Gastrocnemius medialis (tissue), 4 donors: ENCODE results near the gene TARS3. TPM values are rescaled to one million over a fixed set of nuclear protein-coding genes. Genes with fewer than 3 reads are reported as not detected.
"Not testable (repeated sequence)": the region's sequence is repeated elsewhere in the genome, so short reads cannot be mapped to it uniquely, and the experiment has no call there.

Experiments
- ATAC-seq, 2 donors: fragments of 150-250 bp; one replicate each; pipeline ENCODE4 v1.9.1; 2016
- DNase-seq, 2 donors: peaks; one replicate each; pipeline ENCODE4 v3.0.0-alpha.2; 2019
- H3K27ac ChIP-seq, 4 donors: fragments of 200-600 bp; sonication (generic); 1 replicate in 1 of 4; 2 replicates in 3 of 4; pipeline ENCODE4 v1.5.1; 2016 to 2018; ENCODE audit warnings: mild to moderate bottlenecking in 2 of 4, moderate library complexity in 1 of 4
- H3K27me3 ChIP-seq, 3 donors: fragments of 200-600 bp; sonication (generic) in 2 of 3; 1 replicate in 1 of 3; 2 replicates in 2 of 3; pipeline versions ENCODE4 v1.5.1 to v1.6.0; 2016 to 2019; ENCODE audit warnings: mild to moderate bottlenecking in 1 of 3, moderate library complexity in 1 of 3
- H3K36me3 ChIP-seq, 2 donors: fragments of 200-600 bp; sonication (generic) in 1 of 2; one replicate each; pipeline ENCODE4 v1.5.1; 2017 to 2018
- H3K4me1 ChIP-seq, 2 donors: fragments of 200-600 bp; sonication (generic) in 1 of 2; one replicate each; pipeline ENCODE4 v1.5.1; 2016 to 2017; ENCODE audit warnings: mild to moderate bottlenecking in 2 of 2
- H3K4me3 ChIP-seq, 4 donors: fragments of 200-600 bp; sonication (generic) in 3 of 4; 1 replicate in 1 of 4; 2 replicates in 3 of 4; pipeline ENCODE4 v1.5.1; 2016 to 2019; ENCODE audit warnings: mild to moderate bottlenecking in 2 of 4
- H3K9me3 ChIP-seq, 3 donors: fragments of 200-600 bp; sonication (generic) in 2 of 3; 1 replicate in 1 of 3; 2 replicates in 2 of 3; pipeline ENCODE4 v1.5.1; 2016 to 2019
- POLR2A ChIP-seq, 2 donors: fragments of 450-650 bp; IDR thresholded peaks; one replicate each; pipeline ENCODE4 v1.6.1; 2017; ENCODE audit warnings: antibody characterized with exemption in 2 of 2, mild to moderate bottlenecking in 2 of 2, moderate library complexity in 2 of 2
- in situ Hi-C, 4 donors: fragments of 200-750 bp; cut with MboI; loops; one replicate each; pipeline versions ENCODE4 v1.15.0 to v1.8.0; 2017; ENCODE audit warnings: low sequenced_read_pairs in 4 of 4
- intact Hi-C: fragments of 100-400 bp; cut with DNase I; formaldehyde crosslinking; loops from one replicate; pipeline ENCODE4 v1.15.1; 2023; ENCODE audit warnings: low total_unique reads
- total RNA-seq, 4 donors: library from RNA; depleted of rRNA; stranded (reverse); fragments of >200 nt; gene quantifications; one replicate each; pipeline versions ENCODE4 v1.1.0 to v1.2.3, GENCODE V29; 2016
- TF ChIP-seq, protein P1 (sequence below), 5 experiments: fragments of 450-650 bp in 3 of 5; fragments of 200-600 bp in 2 of 5; sonication (generic) in 2 of 5; IDR thresholded peaks in 4 of 5; conservative IDR thresholded peaks in 1 of 5; 1 replicate in 4 of 5; 2 replicates in 1 of 5; pipeline ENCODE4 v1.5.1; 2016 to 2019; ENCODE audit warnings: antibody characterized with exemption in 5 of 5, mild to moderate bottlenecking in 3 of 5, moderate library complexity in 3 of 5

TARS3 gene
- total RNA-seq, 4 donors from 2014 or later = 38.3 to 69.9 (median 55.4) TPM

DNA sequence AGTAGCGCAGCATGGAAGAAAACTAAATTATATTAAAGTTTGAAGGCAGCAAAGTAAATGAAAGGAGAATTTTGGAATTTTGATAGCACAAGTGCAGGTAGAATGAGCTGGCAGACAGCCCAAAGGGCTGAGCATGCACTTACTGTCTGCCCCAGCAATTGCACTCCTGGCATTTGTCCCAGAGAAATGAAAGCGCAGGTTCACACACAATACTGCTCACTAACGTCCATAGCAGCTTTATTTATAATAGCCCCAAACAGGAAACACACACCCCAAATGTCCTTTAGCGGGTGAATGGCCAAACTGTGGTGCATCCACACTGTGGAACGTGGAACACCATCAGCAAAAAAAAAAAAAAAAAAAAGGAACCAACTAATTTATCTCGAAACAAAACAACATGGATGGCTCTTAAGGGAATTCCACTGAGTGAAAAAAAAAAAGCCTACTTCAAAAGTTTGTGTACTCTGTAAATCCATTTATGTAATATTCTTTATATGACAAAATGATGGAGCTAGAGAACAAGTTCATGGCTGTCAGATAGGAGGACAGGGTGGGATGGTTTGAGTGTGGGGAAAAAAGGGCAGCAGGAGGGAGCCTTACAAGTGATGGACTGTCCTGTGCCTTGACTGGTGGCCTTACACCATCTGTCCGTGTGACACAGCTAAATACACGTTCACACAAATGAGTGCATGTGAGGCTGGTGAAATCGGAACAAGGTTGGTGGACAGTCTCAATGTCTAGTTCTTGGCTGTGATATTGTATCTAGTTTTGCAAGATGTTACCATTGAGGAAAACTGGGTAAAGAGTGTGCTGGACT lies 66.1 kb downstream of the TARS3 start:
- no peak overlapping the region for H3K4me3 ChIP-seq
- H3K27me3 ChIP-seq = no peaks in the 10 kb centered on the region
- no peak for DNase-seq
- intact Hi-C loops = no loop called here
- peaks cover under 1 to 4% of the 10 kb centered on the region in 2 donors for H3K4me1 ChIP-seq
- no peaks in the 10 kb centered on the region for H3K9me3 ChIP-seq
- peak overlapping the region in 2 of 4 donors; percentile 5 to 41 for H3K27ac ChIP-seq
- H3K36me3 ChIP-seq = peaks cover 0 to 19% of the 10 kb centered on the region in 2 donors
- TF ChIP-seq, protein P1, sequence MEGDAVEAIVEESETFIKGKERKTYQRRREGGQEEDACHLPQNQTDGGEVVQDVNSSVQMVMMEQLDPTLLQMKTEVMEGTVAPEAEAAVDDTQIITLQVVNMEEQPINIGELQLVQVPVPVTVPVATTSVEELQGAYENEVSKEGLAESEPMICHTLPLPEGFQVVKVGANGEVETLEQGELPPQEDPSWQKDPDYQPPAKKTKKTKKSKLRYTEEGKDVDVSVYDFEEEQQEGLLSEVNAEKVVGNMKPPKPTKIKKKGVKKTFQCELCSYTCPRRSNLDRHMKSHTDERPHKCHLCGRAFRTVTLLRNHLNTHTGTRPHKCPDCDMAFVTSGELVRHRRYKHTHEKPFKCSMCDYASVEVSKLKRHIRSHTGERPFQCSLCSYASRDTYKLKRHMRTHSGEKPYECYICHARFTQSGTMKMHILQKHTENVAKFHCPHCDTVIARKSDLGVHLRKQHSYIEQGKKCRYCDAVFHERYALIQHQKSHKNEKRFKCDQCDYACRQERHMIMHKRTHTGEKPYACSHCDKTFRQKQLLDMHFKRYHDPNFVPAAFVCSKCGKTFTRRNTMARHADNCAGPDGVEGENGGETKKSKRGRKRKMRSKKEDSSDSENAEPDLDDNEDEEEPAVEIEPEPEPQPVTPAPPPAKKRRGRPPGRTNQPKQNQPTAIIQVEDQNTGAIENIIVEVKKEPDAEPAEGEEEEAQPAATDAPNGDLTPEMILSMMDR (IDR thresholded peaks at IDR 0.05 in 4 of 5, conservative IDR thresholded peaks at IDR 0.05 in 1 of 5) = no peak
- peak in 1 of 2 donors; percentile 24 for TF ChIP-seq POLR2A (IDR thresholded peaks at IDR 0.05)
- in situ Hi-C loops = no loop called here
- ATAC-seq = peak in 1 of 2 donors; percentile 10

DNA sequence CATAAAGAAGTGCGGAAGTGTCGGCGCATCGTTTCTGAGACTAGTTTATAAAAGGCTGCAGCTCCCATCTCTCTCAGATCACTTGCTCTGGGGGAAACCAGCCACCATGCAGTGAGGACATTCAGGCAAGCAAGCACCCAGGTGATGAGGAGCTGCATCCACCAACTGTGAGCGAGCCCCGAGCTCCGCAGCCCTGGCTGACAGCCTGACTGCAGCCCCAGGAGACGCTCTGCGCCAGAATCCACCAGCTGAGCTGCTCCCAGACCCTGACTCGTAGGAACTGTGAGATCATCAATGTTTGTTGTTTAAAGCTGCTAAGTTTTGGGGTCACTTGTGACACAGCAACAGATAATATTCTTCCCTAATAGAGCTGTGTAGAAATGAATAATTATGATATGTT lies 67.1 kb downstream of the TARS3 start:
- Histone ChIP-seq H3K27ac (no peak overlapping the region), H3K4me1 (peaks cover 3 to 9% of the 10 kb centered on the region in 2 donors), H3K27me3 (no peaks in the 10 kb centered on the region), H3K4me3 (no peak overlapping the region), H3K36me3 (peaks cover 0 to 19% of the 10 kb centered on the region in 2 donors), H3K9me3 (no peaks in the 10 kb centered on the region)
- no peak for TF ChIP-seq POLR2A (IDR thresholded peaks at IDR 0.05)
- TF ChIP-seq, protein P1 (IDR thresholded peaks at IDR 0.05 in 4 of 5, conservative IDR thresholded peaks at IDR 0.05 in 1 of 5) = no peak
- ATAC-seq (no peak), DNase-seq (no peak)
- in situ Hi-C loops = no loop called here
- intact Hi-C loops = no loop called here

- H3K4me3 ChIP-seq, H3K9me3 ChIP-seq, H3K27ac ChIP-seq, DNase-seq, H3K27me3 ChIP-seq, ATAC-seq: not testable (repeated sequence)
- intact Hi-C loops (loop anchor here (5.0 kb wide), 3 partner anchors 42 to 152 kb away; partner anchors contain the start of gene TARS3), in situ Hi-C loops (loop anchor here in 1 of 4 donors (5.0 kb wide), 1 partner anchor 362 kb away; no protein-coding TSS in a partner anchor)
- H3K36me3 ChIP-seq = peaks cover 0 to 13% of the 10 kb centered on the region in 2 donors
- H3K4me1 ChIP-seq = peaks cover 19 to 25% of the 10 kb centered on the region in 2 donors
Observed at GRCh38 chr15:101654624-101655337, 69.5 kb downstream of the TARS3 start.

DNA sequence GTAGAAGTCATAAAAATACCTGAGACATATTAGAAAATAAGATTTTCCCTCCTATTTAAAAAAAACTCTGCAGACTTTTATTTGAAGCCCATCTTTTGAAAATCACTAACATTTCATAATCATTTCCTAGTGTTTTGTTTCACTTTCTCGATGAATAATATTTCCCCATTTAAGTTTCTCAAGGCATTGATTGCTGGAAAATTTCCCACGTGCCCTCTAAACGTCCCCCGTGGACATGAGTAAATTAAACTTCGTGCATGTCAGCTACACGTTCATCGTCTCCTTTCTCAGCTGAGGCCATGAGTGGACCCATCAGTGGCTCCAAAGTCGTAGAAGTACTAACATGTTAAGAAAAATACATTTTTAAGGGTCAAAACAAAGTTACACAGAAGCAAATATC lies 70.1 kb downstream of the TARS3 start:
- ATAC-seq (no peak), DNase-seq (no peak)
- Histone ChIP-seq H3K4me3 (no peak overlapping the region), H3K27ac (no peak overlapping the region), H3K4me1 (peaks cover 22 to 31% of the 10 kb centered on the region in 2 donors), H3K9me3 (no peaks in the 10 kb centered on the region), H3K27me3 (no peaks in the 10 kb centered on the region), H3K36me3 (peaks cover 0 to 19% of the 10 kb centered on the region in 2 donors)
- intact Hi-C loops (loop anchor here (5.0 kb wide), 3 partner anchors 42 to 152 kb away; partner anchors contain the start of gene TARS3), in situ Hi-C loops (loop anchor here in 1 of 4 donors (5.0 kb wide), 1 partner anchor 362 kb away; no protein-coding TSS in a partner anchor)
- TF ChIP-seq, protein P1 (IDR thresholded peaks at IDR 0.05 in 4 of 5, conservative IDR thresholded peaks at IDR 0.05 in 1 of 5) = no peak
- no peak for TF ChIP-seq POLR2A (IDR thresholded peaks at IDR 0.05)
